Measurements from ENCODE around the gene NPR2. TPM values are rescaled to one million over a fixed set of nuclear protein-coding genes. Genes with fewer than 3 reads are reported as not detected.
A peak's percentile ranks its signal among the peaks of the same experiment; 100 is the strongest.

Gene NPR2
- total and polyA plus RNA-seq, 2 of the 13 experiments (the other 11 are each of a cell fraction or from before 2014, with no cell fraction given), result 7.4 to 9.4 TPM

- TF ChIP-seq HMG20A (CRISPR knock-in tag; IDR thresholded peaks at IDR 0.05; ENCODE audit: borderline replicate concordance) (no peak), ARID3A (IDR thresholded peaks at IDR 0.05; ENCODE audit: low read depth, low read length) (no peak), ZNF232 (CRISPR knock-in tag; IDR thresholded peaks at IDR 0.05; ENCODE audit: borderline replicate concordance) (0 out of 2 replicates have a peak, but pooled peaks have one; percentile 47), JUND (CRISPR knock-in tag; IDR thresholded peaks at IDR 0.05) (no peak), ZNF17 (CRISPR knock-in tag; IDR thresholded peaks at IDR 0.05) (no peak), TP53 (CRISPR knock-in tag; conservative IDR thresholded peaks at IDR 0.05) (0 out of 2 replicates have a peak, but pooled peaks have one; percentile 60), TBP (CRISPR knock-in tag; IDR thresholded peaks at IDR 0.05) (0 out of 2 replicates have a peak, but pooled peaks have one; percentile 35), TFDP2 (CRISPR knock-in tag; IDR thresholded peaks at IDR 0.05) (no peak; the same call in none of the 2 replicates), NCOR1 (IDR thresholded peaks at IDR 0.05; ENCODE audit: borderline replicate concordance, low read length) (no peak), SMARCC2 (IDR thresholded peaks at IDR 0.05) (no peak), CEBPB (IDR thresholded peaks at IDR 0.05; ENCODE audit: borderline replicate concordance, low read depth, low read length) (no peak), FOXK2 (IDR thresholded peaks at IDR 0.05) (no peak), HMG20B (CRISPR knock-in tag; conservative IDR thresholded peaks at IDR 0.05) (no peak), SMYD3 (CRISPR knock-in tag; IDR thresholded peaks at IDR 0.05) (no peak), ZNF510 (CRISPR knock-in tag; IDR thresholded peaks at IDR 0.05; ENCODE audit: low read depth) (no peak), XRCC5 (optimal IDR thresholded peaks at IDR 0.05; ENCODE audit: low read length) (no peak), ARHGAP35 (CRISPR knock-in tag; IDR thresholded peaks at IDR 0.05; ENCODE audit: borderline replicate concordance) (no peak), MIER2 (CRISPR knock-in tag; IDR thresholded peaks at IDR 0.05) (no peak), ZFP90 (CRISPR knock-in tag; IDR thresholded peaks at IDR 0.05; ENCODE audit: borderline replicate concordance) (peak; percentile 85), ZNF598 (CRISPR knock-in tag; IDR thresholded peaks at IDR 0.05; ENCODE audit: borderline replicate concordance) (0 out of 2 replicates have a peak, but pooled peaks have one; percentile 70), NBN (conservative IDR thresholded peaks at IDR 0.05) (no peak), ZFP41 (CRISPR knock-in tag; IDR thresholded peaks at IDR 0.05; ENCODE audit: borderline replicate concordance) (no peak), BRF2 (CRISPR knock-in tag; IDR thresholded peaks at IDR 0.05) (no peak; the same call in 1 of the 2 replicates), ZNF766 (CRISPR knock-in tag; IDR thresholded peaks at IDR 0.05; ENCODE audit: borderline replicate concordance) (peak; percentile 84; the same call in 1 of the 2 replicates), KLF13 (CRISPR knock-in tag; IDR thresholded peaks at IDR 0.05) (no peak)
These were observed 34.8 kb upstream of the NPR2 start (continued) for GRCh38 chr9:35756275-35757225.
